Ovary (tissue), 9 donors: ENCODE measurements around the gene EFNA4. TPM values are rescaled to one million over a fixed set of nuclear protein-coding genes. Genes with fewer than 3 reads are reported as not detected.

Experiments
- DNase-seq, 5 donors: peaks; one replicate each; pipeline ENCODE4 v3.0.0-alpha.2; 2019 to 2020
- H3K27ac ChIP-seq, 2 donors: fragments of 200-600 bp; one replicate each; pipeline versions ENCODE4 v1.5.1 to v1.8.0; 2019 to 2022
- H3K27me3 ChIP-seq: fragments of 200-600 bp; one replicate; pipeline ENCODE4 v1.8.0; 2022
- H3K36me3 ChIP-seq: fragments of 200-600 bp; sonication (generic); one replicate; pipeline ENCODE4 v1.5.1; 2019
- H3K4me1 ChIP-seq: one replicate; pipeline ENCODE4 v1.8.1; 2013; ENCODE audit warnings: mild to moderate bottlenecking, moderate library complexity; ENCODE audit not compliant: insufficient read depth
- H3K4me3 ChIP-seq: fragments of 200-600 bp; sonication (generic); one replicate; pipeline ENCODE4 v1.5.1; 2017
- H3K9me3 ChIP-seq, 2 donors: fragments of 200-600 bp in 1 of 2; sonication (generic) in 1 of 2; one replicate each; pipeline versions ENCODE4 v1.5.1 to v1.8.1; 2013 to 2019; ENCODE audit warnings: mild to moderate bottlenecking in 1 of 2, moderate library complexity in 1 of 2
- CTCF ChIP-seq, 3 donors: fragments of 450-650 bp in 2 of 3; fragments of 200-600 bp in 1 of 3; IDR thresholded peaks; one replicate each; pipeline versions ENCODE4 v1.5.1 to v1.8.0; 2016 to 2022; ENCODE audit warnings: antibody characterized with exemption in 3 of 3, mild to moderate bottlenecking in 1 of 3
- EP300 ChIP-seq: sonication (generic); formaldehyde crosslinking; IDR thresholded peaks from one replicate; pipeline ENCODE4 v1.6.1; 2017; ENCODE audit warnings: antibody characterized with exemption
- POLR2A ChIP-seq: fragments of 450-650 bp; IDR thresholded peaks from one replicate; pipeline ENCODE4 v1.6.1; 2017; ENCODE audit warnings: antibody characterized with exemption, mild to moderate bottlenecking, moderate library complexity
- WGBS, 3 donors: extraction: QIAGEN DNeasy Blood & Tissue Kit in 1 of 3; methylation state at CpG; one replicate each; pipeline versions ENCODE4 v1.1.5 to v1.1.7; 2013 to 2017; 5-methylcytosine and 5-hydroxymethylcytosine counted together
- intact Hi-C, 4 donors: fragments of 100-400 bp; cut with DNase I; formaldehyde crosslinking; loops; one replicate each; pipeline versions ENCODE4 v1.11.0 to v1.15.1; 2022 to 2023
- polyA plus RNA-seq, 2 donors: library from polyadenylated mRNA; stranded (reverse); fragments of 200-250 nt in 1 of 2; fragments of 350-450 nt in 1 of 2; fragmentation: Illumina TruSeq in 1 of 2; extraction: RNeasy Lipid Tissue Mini Kit (QIAGEN cat#74804) in 1 of 2; gene quantifications; one replicate each; pipeline ENCODE4 v1.2.3, GENCODE V29; 2013 to 2014
- total RNA-seq, 7 donors: library from RNA; depleted of rRNA in 2 of 7; stranded (reverse); fragments of >200 nt in 2 of 7; fragmentation: NEBNext Ultra II Directional in 3 of 7; extraction: Animal tissue kit (Norgen Biotek cat#: 25700) in 3 of 7; gene quantifications; one replicate each; pipeline versions ENCODE4 v1.1.0 to v1.2.4, GENCODE V29; 2016 to 2023
- donor health status: DM: no; HTN: no; CAD: no; lungs with moderate emphysema.
- donor health status: DM: no; HTN: no; CAD: no.
- donor health status: Bipolar disorder and iron deficiency.
- donor health status: DM: yes; HTN: yes; CAD: no.
- donor health status: DM: no; HTN: no; CAD: no.
- donor health status: DM: yes; HTN: yes; CAD: no.

EFNA4 gene
- total and polyA plus RNA-seq, 9 donors = 7.3 to 14.1 (median 10.6) TPM

- H3K27me3 ChIP-seq = no peaks in the 10 kb centered on the region
- H3K9me3 ChIP-seq = no peaks in the 10 kb centered on the region
- no peak overlapping the region for H3K27ac ChIP-seq
- no peak for DNase-seq
- no peak overlapping the region for H3K4me3 ChIP-seq
- no peaks in the 10 kb centered on the region for H3K36me3 ChIP-seq
- H3K4me1 ChIP-seq = no peaks in the 10 kb centered on the region
- TF ChIP-seq POLR2A (no peak), EP300 (no peak), CTCF (IDR thresholded peaks at IDR 0.05) (no peak)
- WGBS, 3 donors = 86 to 92% (median 87%) methylated on average over 9 of the region's 9 CpGs
- intact Hi-C loops = no loop called here
Measured at GRCh38 chr1:155024315-155024714, 39.2 kb upstream of the EFNA4 start.

GRCh38 chr1:155026154-155026553 lies 37.4 kb upstream of the EFNA4 start:
- Histone ChIP-seq H3K4me1 (no peaks in the 10 kb centered on the region), H3K36me3 (no peaks in the 10 kb centered on the region), H3K27me3 (no peaks in the 10 kb centered on the region), H3K9me3 (no peaks in the 10 kb centered on the region), H3K4me3 (no peak overlapping the region), H3K27ac (no peak overlapping the region)
- TF ChIP-seq CTCF (IDR thresholded peaks at IDR 0.05) = no peak
- DNase-seq = no peak
- intact Hi-C loops = no loop called here
- 54 to 62% (median 55%) methylated on average over 9 of the region's 9 CpGs for WGBS, 3 donors

- Histone ChIP-seq H3K27me3 (no peaks in the 10 kb centered on the region), H3K27ac (no peak overlapping the region), H3K36me3 (no peaks in the 10 kb centered on the region), H3K9me3 (no peaks in the 10 kb centered on the region), H3K4me1 (no peaks in the 10 kb centered on the region), H3K4me3 (no peak overlapping the region)
- no peak for DNase-seq
- intact Hi-C loops = no loop called here
- no peak for TF ChIP-seq POLR2A
- TF ChIP-seq CTCF (IDR thresholded peaks at IDR 0.05) = no peak
- TF ChIP-seq EP300 = no peak
- 82 to 92% (median 89%) methylated on average over 6 of the region's 6 CpGs for WGBS, 3 donors
Measured at GRCh38 chr1:155026588-155026987, 37.0 kb upstream of the EFNA4 start.

- no peaks in the 10 kb centered on the region for H3K36me3 ChIP-seq
- no peak for DNase-seq
- TF ChIP-seq CTCF (IDR thresholded peaks at IDR 0.05) = no peak
- TF ChIP-seq EP300 = no peak
- TF ChIP-seq POLR2A = no peak
- H3K27ac ChIP-seq = no peak overlapping the region
- no peaks in the 10 kb centered on the region for H3K27me3 ChIP-seq
- WGBS, 3 donors = 71 to 82% (median 74%) methylated on average over 16 of the region's 16 CpGs
- H3K4me1 ChIP-seq = no peaks in the 10 kb centered on the region
- intact Hi-C loops = no loop called here
- H3K9me3 ChIP-seq = no peaks in the 10 kb centered on the region
- no peak overlapping the region for H3K4me3 ChIP-seq
Measured at GRCh38 chr1:155029513-155030242, 33.9 kb upstream of the EFNA4 start.
